GM23338 (cell line): ENCODE results near the gene ANKRD40. TPM values are rescaled to one million over a fixed set of nuclear protein-coding genes. Genes with fewer than 3 reads are reported as not detected.

ENCODE experiments used
- ATAC-seq: fragments of 200-7000 bp; cut with Tn5 transposase; 3 replicates; pipeline ENCODE4 v1.9.1; 2020
- DNase-seq: peaks from one replicate; pipeline ENCODE4 v3.0.0-alpha.2; 2015; ENCODE audit warnings: low spot score
- H2AFZ ChIP-seq: fragments of 200-600 bp; sonication (generic); 2 replicates; pipeline ENCODE4 v1.8.0; 2016; ENCODE audit warnings: antibody characterized with exemption, mild to moderate bottlenecking, moderate library complexity
- H3F3A ChIP-seq: fragments of 200-600 bp; sonication (generic); replicated peaks from 2 replicates; pipeline ENCODE4 v1.8.0; 2017; ENCODE audit warnings: antibody characterized with exemption, mixed run types, low read depth
- H3K27ac ChIP-seq: fragments of 200-600 bp; sonication (generic); 2 replicates; pipeline ENCODE4 v1.6.1; 2016; ENCODE audit warnings: low read depth
- H3K27me3 ChIP-seq: fragments of 200-600 bp; sonication (generic); 2 replicates; pipeline ENCODE4 v1.8.0; 2016; ENCODE audit warnings: mild to moderate bottlenecking, mixed run types, moderate library complexity; ENCODE audit not compliant: insufficient read depth
- H3K36me3 ChIP-seq: fragments of 200-600 bp; sonication (generic); 2 replicates; pipeline ENCODE4 v1.8.0; 2016; ENCODE audit warnings: mild to moderate bottlenecking; ENCODE audit not compliant: insufficient read depth
- H3K4me1 ChIP-seq: fragments of 200-600 bp; sonication (generic); 2 replicates; pipeline ENCODE4 v1.8.0; 2016; ENCODE audit warnings: mild to moderate bottlenecking, moderate library complexity; ENCODE audit not compliant: insufficient read depth
- H3K4me2 ChIP-seq: fragments of 200-600 bp; sonication (generic); 2 replicates; pipeline ENCODE4 v1.7.1; 2017; ENCODE audit warnings: mixed run types
- H3K4me3 ChIP-seq: fragments of 200-600 bp; sonication (generic); 2 replicates; pipeline ENCODE4 v1.6.1; 2016; ENCODE audit warnings: mixed run types
- H3K79me2 ChIP-seq: fragments of 200-600 bp; sonication (generic); replicated peaks from 2 replicates; pipeline ENCODE4 v1.8.0; 2017; ENCODE audit warnings: mild to moderate bottlenecking; ENCODE audit not compliant: insufficient read depth
- H3K9me2 ChIP-seq: fragments of 200-600 bp; sonication (generic); 2 replicates; pipeline ENCODE4 v1.8.0; 2017; ENCODE audit not compliant: insufficient read depth
- H4K20me1 ChIP-seq: fragments of 200-600 bp; sonication (generic); replicated peaks from 2 replicates; pipeline ENCODE4 v1.8.0; 2017; ENCODE audit warnings: mild to moderate bottlenecking; ENCODE audit not compliant: insufficient read depth
- H3K27ac Mint-ChIP-seq: 2 replicates; pipeline ENCODE4 v1.8.0; 2020; ENCODE audit warnings: inconsistent platforms, mild to moderate bottlenecking, moderate library complexity, mixed read lengths
- H3K27me3 Mint-ChIP-seq: 3 replicates; pipeline ENCODE4 v1.8.0; 2022; ENCODE audit warnings: low read depth, mild to moderate bottlenecking, moderate library complexity, mixed read lengths, inconsistent platforms; ENCODE audit not compliant: insufficient read depth, poor library complexity
- H3K36me3 Mint-ChIP-seq: 3 replicates; pipeline ENCODE4 v1.8.0; 2021; ENCODE audit warnings: low read depth, mild to moderate bottlenecking, inconsistent platforms, moderate library complexity, mixed read lengths
- H3K4me1 Mint-ChIP-seq: 3 replicates; pipeline ENCODE4 v1.8.0; 2020; ENCODE audit warnings: mild to moderate bottlenecking, inconsistent platforms, mixed read lengths
- H3K4me3 Mint-ChIP-seq: 3 replicates; pipeline ENCODE4 v1.8.0; 2021; ENCODE audit warnings: moderate library complexity, mild to moderate bottlenecking, inconsistent platforms, mixed read lengths
- H3K9me3 Mint-ChIP-seq: 3 replicates; pipeline ENCODE4 v1.8.0; 2020; ENCODE audit warnings: moderate library complexity, mild to moderate bottlenecking, inconsistent platforms, mixed read lengths
- EZH2 ChIP-seq: fragments of 200-600 bp; sonication (generic); IDR thresholded peaks from one replicate; pipeline ENCODE4 v1.8.0; 2017; ENCODE audit warnings: antibody characterized with exemption, mild to moderate bottlenecking, low read depth; ENCODE audit not compliant: unreplicated experiment
- EZH2phosphoT487 ChIP-seq: fragments of 200-600 bp; sonication (generic); IDR thresholded peaks from one replicate; pipeline ENCODE4 v1.8.1; 2018; ENCODE audit warnings: antibody characterized with exemption; ENCODE audit not compliant: unreplicated experiment
- JUNB ChIP-seq: IDR thresholded peaks from one replicate; pipeline ENCODE4 v1.6.1; 2016; ENCODE audit warnings: antibody characterized with exemption; ENCODE audit not compliant: unreplicated experiment
- POLR2AphosphoS5 ChIP-seq: IDR thresholded peaks from 2 replicates; pipeline ENCODE4 v1.6.1; 2016; ENCODE audit warnings: antibody characterized with exemption, low read depth
- ZNF114 ChIP-seq: fragments of 250-450 bp; sonication (Bioruptor Pico); IDR thresholded peaks from 2 replicates; pipeline ENCODE4 v1.5.0; 2020; ENCODE audit warnings: mild to moderate bottlenecking, moderate library complexity
- ZNF331 ChIP-seq: fragments of 250-450 bp; sonication (Bioruptor Pico); IDR thresholded peaks from 2 replicates; pipeline ENCODE4 v1.5.0; 2020; ENCODE audit warnings: low read depth, mild to moderate bottlenecking, moderate library complexity
- polyA plus RNA-seq: library from polyadenylated mRNA; unstranded; fragments of >200 nt; fragmentation: Nextera tagmentation; extraction: Ambion mirVana; gene quantifications from 2 replicates; pipeline ENCODE4 v1.2.1, GENCODE V29; 2016
- total RNA-seq: library from RNA; depleted of rRNA; stranded (reverse); fragments of >200 nt; shearing (Covaris generic); gene quantifications from 2 replicates; pipeline ENCODE4 v1.2.3, GENCODE V29; 2014
- TF ChIP-seq, protein P1 (sequence below), 2 experiments: fragments of 200-600 bp in 1 of 2; sonication (generic) in 1 of 2; conservative IDR thresholded peaks; 2 replicates each; pipeline versions ENCODE4 v1.5.1 to v1.6.1; 2016 to 2017; ENCODE audit warnings: antibody characterized with exemption in 2 of 2, low read depth in 2 of 2, mild to moderate bottlenecking in 2 of 2, moderate library complexity in 1 of 2
- TF ChIP-seq, protein P2 (sequence below): IDR thresholded peaks from one replicate; pipeline ENCODE4 v1.6.1; 2018; ENCODE audit warnings: antibody characterized with exemption; ENCODE audit not compliant: unreplicated experiment
- TF ChIP-seq, protein P3 (sequence below): IDR thresholded peaks from 2 replicates; pipeline ENCODE4 v1.6.1; 2016; ENCODE audit warnings: antibody characterized with exemption
- TF ChIP-seq, protein P4 (sequence below): fragments of 250-450 bp; sonication (Bioruptor Pico); IDR thresholded peaks from 2 replicates; pipeline ENCODE4 v1.5.0; 2020; ENCODE audit warnings: mild to moderate bottlenecking, moderate library complexity

The ANKRD40 gene
- total and polyA plus RNA-seq, 2 experiments from 2014 or later: 19.0 to 42.1 TPM

DNA sequence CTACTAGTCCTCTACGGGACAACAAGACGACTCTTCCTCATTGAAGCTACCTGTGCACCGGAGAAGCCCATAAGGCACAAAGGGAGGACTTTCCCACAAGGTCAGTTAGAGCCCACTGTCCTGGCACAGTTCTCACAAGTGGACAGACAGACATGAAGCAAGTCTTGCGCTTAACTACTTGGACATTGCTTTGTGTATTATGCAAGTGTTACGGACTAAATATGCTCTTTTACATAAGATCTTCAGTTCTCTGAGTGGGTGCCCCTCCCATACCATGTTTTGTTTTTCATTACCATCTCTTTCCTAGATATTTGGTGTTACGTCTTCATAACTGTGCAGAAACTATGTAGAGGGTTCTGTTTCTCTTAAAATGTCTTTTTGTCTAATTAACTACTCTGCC is 41.5 kb upstream of the ANKRD40 start:
- no peak overlapping the region for H3K4me3 Mint-ChIP-seq
- peaks cover 85% of the 10 kb centered on the region for H3K36me3 ChIP-seq
- no peaks in the 10 kb centered on the region for H3K4me1 Mint-ChIP-seq
- peaks cover 2% of the 10 kb centered on the region for H3K27me3 Mint-ChIP-seq
- no peaks in the 10 kb centered on the region for H3K9me3 Mint-ChIP-seq
- no peak for TF ChIP-seq ZNF331 (CRISPR knock-in tag)
- DNase-seq (no peak), ATAC-seq (no peak)
- H3K27ac Mint-ChIP-seq: no peak overlapping the region
- no peaks in the 10 kb centered on the region for H3K4me1 ChIP-seq
- H3K79me2 ChIP-seq: peaks cover 29% of the 10 kb centered on the region
- no peak overlapping the region for H3K27ac ChIP-seq
- peaks cover 27% of the 10 kb centered on the region for H4K20me1 ChIP-seq
- 0 out of 2 replicates have a peak, but pooled peaks cover 5% of the 10 kb centered on the region for H3F3A ChIP-seq
- no peaks in the 10 kb centered on the region for H3K27me3 ChIP-seq
- no peaks in the 10 kb centered on the region for H3K9me2 ChIP-seq
- peaks cover 86% of the 10 kb centered on the region for H3K36me3 Mint-ChIP-seq
- no peak overlapping the region for H3K4me3 ChIP-seq
- H3K4me2 ChIP-seq: no peak overlapping the region
- H2AFZ ChIP-seq: no peak overlapping the region

DNA sequence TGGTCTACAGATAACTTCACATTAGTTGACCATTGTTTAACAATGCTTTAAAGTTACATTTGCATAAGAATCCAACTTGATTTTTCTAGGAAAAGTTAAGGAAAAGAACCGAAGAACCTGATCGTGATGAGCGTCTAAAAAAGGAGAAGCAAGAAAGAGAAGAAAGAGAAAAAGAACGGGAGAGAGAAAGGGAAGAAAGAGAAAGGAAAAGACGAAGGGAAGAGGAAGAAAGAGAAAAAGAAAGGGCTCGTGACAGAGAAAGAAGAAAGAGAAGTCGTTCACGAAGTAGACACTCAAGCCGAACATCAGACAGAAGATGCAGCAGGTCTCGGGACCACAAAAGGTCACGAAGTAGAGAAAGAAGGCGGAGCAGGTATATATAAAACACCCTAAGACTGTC is 37.9 kb upstream of the ANKRD40 start:
- no peaks in the 10 kb centered on the region for H3F3A ChIP-seq
- DNase-seq (no peak), ATAC-seq (no peak)
- H3K4me3 Mint-ChIP-seq: no peak overlapping the region
- no peaks in the 10 kb centered on the region for H3K27me3 ChIP-seq
- H3K79me2 ChIP-seq: peaks cover 41% of the 10 kb centered on the region
- no peaks in the 10 kb centered on the region for H3K4me1 Mint-ChIP-seq
- H3K27me3 Mint-ChIP-seq: peaks cover 2% of the 10 kb centered on the region
- H3K36me3 ChIP-seq: peaks cover 98% of the 10 kb centered on the region
- H3K36me3 Mint-ChIP-seq: peaks cover 94% of the 10 kb centered on the region
- H3K4me3 ChIP-seq: no peak overlapping the region
- H3K4me1 ChIP-seq: no peaks in the 10 kb centered on the region
- H3K27ac Mint-ChIP-seq: no peak overlapping the region
- no peaks in the 10 kb centered on the region for H3K9me2 ChIP-seq
- no peak overlapping the region for H2AFZ ChIP-seq
- peaks cover 48% of the 10 kb centered on the region for H4K20me1 ChIP-seq
- no peaks in the 10 kb centered on the region for H3K9me3 Mint-ChIP-seq
- H3K27ac ChIP-seq: no peak overlapping the region
- H3K4me2 ChIP-seq: no peak overlapping the region
- TF ChIP-seq, protein P1, sequence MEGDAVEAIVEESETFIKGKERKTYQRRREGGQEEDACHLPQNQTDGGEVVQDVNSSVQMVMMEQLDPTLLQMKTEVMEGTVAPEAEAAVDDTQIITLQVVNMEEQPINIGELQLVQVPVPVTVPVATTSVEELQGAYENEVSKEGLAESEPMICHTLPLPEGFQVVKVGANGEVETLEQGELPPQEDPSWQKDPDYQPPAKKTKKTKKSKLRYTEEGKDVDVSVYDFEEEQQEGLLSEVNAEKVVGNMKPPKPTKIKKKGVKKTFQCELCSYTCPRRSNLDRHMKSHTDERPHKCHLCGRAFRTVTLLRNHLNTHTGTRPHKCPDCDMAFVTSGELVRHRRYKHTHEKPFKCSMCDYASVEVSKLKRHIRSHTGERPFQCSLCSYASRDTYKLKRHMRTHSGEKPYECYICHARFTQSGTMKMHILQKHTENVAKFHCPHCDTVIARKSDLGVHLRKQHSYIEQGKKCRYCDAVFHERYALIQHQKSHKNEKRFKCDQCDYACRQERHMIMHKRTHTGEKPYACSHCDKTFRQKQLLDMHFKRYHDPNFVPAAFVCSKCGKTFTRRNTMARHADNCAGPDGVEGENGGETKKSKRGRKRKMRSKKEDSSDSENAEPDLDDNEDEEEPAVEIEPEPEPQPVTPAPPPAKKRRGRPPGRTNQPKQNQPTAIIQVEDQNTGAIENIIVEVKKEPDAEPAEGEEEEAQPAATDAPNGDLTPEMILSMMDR (conservative IDR thresholded peaks at IDR 0.05; ENCODE audit: low read depth in 2 of 2): no peak
- TF ChIP-seq EZH2 (no peak), ZNF114 (CRISPR knock-in tag) (no peak), EZH2phosphoT487 (no peak), POLR2AphosphoS5 (no peak), ZNF331 (CRISPR knock-in tag) (no peak), JUNB (no peak)
- TF ChIP-seq, protein P2, sequence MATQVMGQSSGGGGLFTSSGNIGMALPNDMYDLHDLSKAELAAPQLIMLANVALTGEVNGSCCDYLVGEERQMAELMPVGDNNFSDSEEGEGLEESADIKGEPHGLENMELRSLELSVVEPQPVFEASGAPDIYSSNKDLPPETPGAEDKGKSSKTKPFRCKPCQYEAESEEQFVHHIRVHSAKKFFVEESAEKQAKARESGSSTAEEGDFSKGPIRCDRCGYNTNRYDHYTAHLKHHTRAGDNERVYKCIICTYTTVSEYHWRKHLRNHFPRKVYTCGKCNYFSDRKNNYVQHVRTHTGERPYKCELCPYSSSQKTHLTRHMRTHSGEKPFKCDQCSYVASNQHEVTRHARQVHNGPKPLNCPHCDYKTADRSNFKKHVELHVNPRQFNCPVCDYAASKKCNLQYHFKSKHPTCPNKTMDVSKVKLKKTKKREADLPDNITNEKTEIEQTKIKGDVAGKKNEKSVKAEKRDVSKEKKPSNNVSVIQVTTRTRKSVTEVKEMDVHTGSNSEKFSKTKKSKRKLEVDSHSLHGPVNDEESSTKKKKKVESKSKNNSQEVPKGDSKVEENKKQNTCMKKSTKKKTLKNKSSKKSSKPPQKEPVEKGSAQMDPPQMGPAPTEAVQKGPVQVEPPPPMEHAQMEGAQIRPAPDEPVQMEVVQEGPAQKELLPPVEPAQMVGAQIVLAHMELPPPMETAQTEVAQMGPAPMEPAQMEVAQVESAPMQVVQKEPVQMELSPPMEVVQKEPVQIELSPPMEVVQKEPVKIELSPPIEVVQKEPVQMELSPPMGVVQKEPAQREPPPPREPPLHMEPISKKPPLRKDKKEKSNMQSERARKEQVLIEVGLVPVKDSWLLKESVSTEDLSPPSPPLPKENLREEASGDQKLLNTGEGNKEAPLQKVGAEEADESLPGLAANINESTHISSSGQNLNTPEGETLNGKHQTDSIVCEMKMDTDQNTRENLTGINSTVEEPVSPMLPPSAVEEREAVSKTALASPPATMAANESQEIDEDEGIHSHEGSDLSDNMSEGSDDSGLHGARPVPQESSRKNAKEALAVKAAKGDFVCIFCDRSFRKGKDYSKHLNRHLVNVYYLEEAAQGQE: no peak
- TF ChIP-seq, protein P3, sequence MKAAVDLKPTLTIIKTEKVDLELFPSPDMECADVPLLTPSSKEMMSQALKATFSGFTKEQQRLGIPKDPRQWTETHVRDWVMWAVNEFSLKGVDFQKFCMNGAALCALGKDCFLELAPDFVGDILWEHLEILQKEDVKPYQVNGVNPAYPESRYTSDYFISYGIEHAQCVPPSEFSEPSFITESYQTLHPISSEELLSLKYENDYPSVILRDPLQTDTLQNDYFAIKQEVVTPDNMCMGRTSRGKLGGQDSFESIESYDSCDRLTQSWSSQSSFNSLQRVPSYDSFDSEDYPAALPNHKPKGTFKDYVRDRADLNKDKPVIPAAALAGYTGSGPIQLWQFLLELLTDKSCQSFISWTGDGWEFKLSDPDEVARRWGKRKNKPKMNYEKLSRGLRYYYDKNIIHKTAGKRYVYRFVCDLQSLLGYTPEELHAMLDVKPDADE: no peak
- TF ChIP-seq, protein P4, sequence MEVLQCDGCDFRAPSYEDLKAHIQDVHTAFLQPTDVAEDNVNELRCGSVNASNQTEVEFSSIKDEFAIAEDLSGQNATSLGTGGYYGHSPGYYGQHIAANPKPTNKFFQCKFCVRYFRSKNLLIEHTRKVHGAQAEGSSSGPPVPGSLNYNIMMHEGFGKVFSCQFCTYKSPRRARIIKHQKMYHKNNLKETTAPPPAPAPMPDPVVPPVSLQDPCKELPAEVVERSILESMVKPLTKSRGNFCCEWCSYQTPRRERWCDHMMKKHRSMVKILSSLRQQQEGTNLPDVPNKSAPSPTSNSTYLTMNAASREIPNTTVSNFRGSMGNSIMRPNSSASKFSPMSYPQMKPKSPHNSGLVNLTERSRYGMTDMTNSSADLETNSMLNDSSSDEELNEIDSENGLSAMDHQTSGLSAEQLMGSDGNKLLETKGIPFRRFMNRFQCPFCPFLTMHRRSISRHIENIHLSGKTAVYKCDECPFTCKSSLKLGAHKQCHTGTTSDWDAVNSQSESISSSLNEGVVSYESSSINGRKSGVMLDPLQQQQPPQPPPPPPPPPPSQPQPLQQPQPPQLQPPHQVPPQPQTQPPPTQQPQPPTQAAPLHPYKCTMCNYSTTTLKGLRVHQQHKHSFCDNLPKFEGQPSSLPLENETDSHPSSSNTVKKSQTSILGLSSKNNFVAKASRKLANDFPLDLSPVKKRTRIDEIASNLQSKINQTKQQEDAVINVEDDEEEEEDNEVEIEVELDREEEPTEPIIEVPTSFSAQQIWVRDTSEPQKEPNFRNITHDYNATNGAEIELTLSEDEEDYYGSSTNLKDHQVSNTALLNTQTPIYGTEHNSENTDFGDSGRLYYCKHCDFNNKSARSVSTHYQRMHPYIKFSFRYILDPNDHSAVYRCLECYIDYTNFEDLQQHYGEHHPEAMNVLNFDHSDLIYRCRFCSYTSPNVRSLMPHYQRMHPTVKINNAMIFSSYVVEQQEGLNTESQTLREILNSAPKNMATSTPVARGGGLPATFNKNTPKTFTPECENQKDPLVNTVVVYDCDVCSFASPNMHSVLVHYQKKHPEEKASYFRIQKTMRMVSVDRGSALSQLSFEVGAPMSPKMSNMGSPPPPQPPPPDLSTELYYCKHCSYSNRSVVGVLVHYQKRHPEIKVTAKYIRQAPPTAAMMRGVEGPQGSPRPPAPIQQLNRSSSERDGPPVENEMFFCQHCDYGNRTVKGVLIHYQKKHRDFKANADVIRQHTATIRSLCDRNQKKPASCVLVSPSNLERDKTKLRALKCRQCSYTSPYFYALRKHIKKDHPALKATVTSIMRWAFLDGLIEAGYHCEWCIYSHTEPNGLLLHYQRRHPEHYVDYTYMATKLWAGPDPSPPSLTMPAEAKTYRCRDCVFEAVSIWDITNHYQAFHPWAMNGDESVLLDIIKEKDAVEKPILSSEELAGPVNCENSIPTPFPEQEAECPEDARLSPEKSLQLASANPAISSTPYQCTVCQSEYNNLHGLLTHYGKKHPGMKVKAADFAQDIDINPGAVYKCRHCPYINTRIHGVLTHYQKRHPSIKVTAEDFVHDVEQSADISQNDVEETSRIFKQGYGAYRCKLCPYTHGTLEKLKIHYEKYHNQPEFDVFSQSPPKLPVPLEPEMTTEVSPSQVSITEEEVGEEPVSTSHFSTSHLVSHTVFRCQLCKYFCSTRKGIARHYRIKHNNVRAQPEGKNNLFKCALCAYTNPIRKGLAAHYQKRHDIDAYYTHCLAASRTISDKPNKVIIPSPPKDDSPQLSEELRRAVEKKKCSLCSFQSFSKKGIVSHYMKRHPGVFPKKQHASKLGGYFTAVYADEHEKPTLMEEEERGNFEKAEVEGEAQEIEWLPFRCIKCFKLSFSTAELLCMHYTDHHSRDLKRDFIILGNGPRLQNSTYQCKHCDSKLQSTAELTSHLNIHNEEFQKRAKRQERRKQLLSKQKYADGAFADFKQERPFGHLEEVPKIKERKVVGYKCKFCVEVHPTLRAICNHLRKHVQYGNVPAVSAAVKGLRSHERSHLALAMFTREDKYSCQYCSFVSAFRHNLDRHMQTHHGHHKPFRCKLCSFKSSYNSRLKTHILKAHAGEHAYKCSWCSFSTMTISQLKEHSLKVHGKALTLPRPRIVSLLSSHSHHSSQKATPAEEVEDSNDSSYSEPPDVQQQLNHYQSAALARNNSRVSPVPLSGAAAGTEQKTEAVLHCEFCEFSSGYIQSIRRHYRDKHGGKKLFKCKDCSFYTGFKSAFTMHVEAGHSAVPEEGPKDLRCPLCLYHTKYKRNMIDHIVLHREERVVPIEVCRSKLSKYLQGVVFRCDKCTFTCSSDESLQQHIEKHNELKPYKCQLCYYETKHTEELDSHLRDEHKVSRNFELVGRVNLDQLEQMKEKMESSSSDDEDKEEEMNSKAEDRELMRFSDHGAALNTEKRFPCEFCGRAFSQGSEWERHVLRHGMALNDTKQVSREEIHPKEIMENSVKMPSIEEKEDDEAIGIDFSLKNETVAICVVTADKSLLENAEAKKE (CRISPR knock-in tag): no peak
